KMS-11 (cell line): Measurements from ENCODE around the gene PVALEF.

Experiments used
- H2AFZ ChIP-seq: fragments of 200-600 bp; sonication (generic); 2 replicates; pipeline ENCODE4 v1.6.1; 2016; ENCODE audit warnings: antibody characterized with exemption, mixed run types, low read depth
- H3K27ac ChIP-seq: fragments of 200-600 bp; sonication (generic); 2 replicates; pipeline ENCODE4 v1.6.1; 2016; ENCODE audit warnings: mild to moderate bottlenecking, mixed run types
- H3K27me3 ChIP-seq: fragments of 200-600 bp; sonication (generic); 2 replicates; pipeline ENCODE4 v1.6.1; 2017; ENCODE audit warnings: mild to moderate bottlenecking, low read depth, mixed run types, moderate library complexity; ENCODE audit not compliant: insufficient read depth
- H3K36me3 ChIP-seq: fragments of 200-600 bp; sonication (generic); 2 replicates; pipeline ENCODE4 v1.6.1; 2017; ENCODE audit warnings: mild to moderate bottlenecking, mixed run types; ENCODE audit not compliant: insufficient read depth
- H3K4me1 ChIP-seq: fragments of 200-600 bp; sonication (generic); 2 replicates; pipeline ENCODE4 v1.6.1; 2016; ENCODE audit warnings: mild to moderate bottlenecking, low read depth, mixed run types; ENCODE audit not compliant: poor library complexity, severe bottlenecking
- H3K4me2 ChIP-seq: fragments of 200-600 bp; sonication (generic); 2 replicates; pipeline ENCODE4 v1.7.0; 2016; ENCODE audit warnings: mild to moderate bottlenecking, mixed run types
- H3K4me3 ChIP-seq: fragments of 200-600 bp; sonication (generic); IDR thresholded peaks from 2 replicates; pipeline ENCODE4 v1.6.1; 2017; ENCODE audit warnings: low read depth, low read length, mixed read lengths; ENCODE audit not compliant: insufficient read depth
- H3K79me2 ChIP-seq: fragments of 200-600 bp; sonication (generic); 2 replicates; pipeline ENCODE4 v1.6.1; 2016; ENCODE audit warnings: low read depth, mixed run types; ENCODE audit not compliant: insufficient read depth
- H3K9ac ChIP-seq: fragments of 200-600 bp; sonication (generic); 2 replicates; pipeline ENCODE4 v1.6.1; 2016; ENCODE audit warnings: mild to moderate bottlenecking, mixed run types
- H4K20me1 ChIP-seq: fragments of 200-600 bp; sonication (generic); 2 replicates; pipeline ENCODE4 v1.6.1; 2016; ENCODE audit warnings: mild to moderate bottlenecking, mixed run types; ENCODE audit not compliant: insufficient read depth
- CTCF ChIP-seq: fragments of 200-600 bp; sonication (generic); conservative IDR thresholded peaks from 2 replicates; pipeline ENCODE4 v1.6.1; 2017; ENCODE audit warnings: low read depth, mild to moderate bottlenecking, antibody characterized with exemption, low read length, moderate library complexity, mixed read lengths

Gene PVALEF

GRCh38 chr17:81131486-81132196 lies 33.7 kb upstream of the PVALEF start:
- H3K4me1 ChIP-seq = no peaks in the 10 kb centered on the region
- no peaks in the 10 kb centered on the region for H3K79me2 ChIP-seq
- no peaks in the 10 kb centered on the region for H4K20me1 ChIP-seq
- H3K27me3 ChIP-seq = peaks cover 98% of the 10 kb centered on the region
- H3K27ac ChIP-seq = no peak overlapping the region
- H3K9ac ChIP-seq = no peak overlapping the region
- H3K36me3 ChIP-seq = no peaks in the 10 kb centered on the region
- no peak overlapping the region for H3K4me2 ChIP-seq
- no peak for TF ChIP-seq CTCF
- no peak overlapping the region for H3K4me3 ChIP-seq
- no peak overlapping the region for H2AFZ ChIP-seq

- Histone ChIP-seq H3K36me3 (no peaks in the 10 kb centered on the region), H3K9ac (no peak overlapping the region), H3K27me3 (peaks cover 99% of the 10 kb centered on the region), H3K79me2 (no peaks in the 10 kb centered on the region), H3K4me1 (no peaks in the 10 kb centered on the region), H4K20me1 (no peaks in the 10 kb centered on the region), H2AFZ (no peak overlapping the region), H3K4me2 (no peak overlapping the region), H3K4me3 (no peak overlapping the region), H3K27ac (no peak overlapping the region)
- TF ChIP-seq CTCF = no peak
Observed at GRCh38 chr17:81132197-81132540, 33.1 kb upstream of the PVALEF start.

GRCh38 chr17:81132770-81133723 lies 32.3 kb upstream of the PVALEF start:
- Histone ChIP-seq H3K9ac (no peak overlapping the region), H3K79me2 (no peaks in the 10 kb centered on the region), H3K27ac (no peak overlapping the region), H3K4me1 (no peaks in the 10 kb centered on the region), H3K36me3 (no peaks in the 10 kb centered on the region), H3K4me2 (no peak overlapping the region), H3K4me3 (no peak overlapping the region), H2AFZ (no peak overlapping the region), H3K27me3 (peaks cover 90% of the 10 kb centered on the region), H4K20me1 (no peaks in the 10 kb centered on the region)
- TF ChIP-seq CTCF = no peak

GRCh38 chr17:81134064-81134781 lies 31.1 kb upstream of the PVALEF start:
- Histone ChIP-seq H3K4me1 (no peaks in the 10 kb centered on the region), H3K4me3 (no peak overlapping the region), H3K27me3 (peaks cover 84% of the 10 kb centered on the region), H3K27ac (no peak overlapping the region), H2AFZ (no peak overlapping the region), H3K9ac (no peak overlapping the region), H4K20me1 (no peaks in the 10 kb centered on the region), H3K4me2 (no peak overlapping the region), H3K79me2 (no peaks in the 10 kb centered on the region), H3K36me3 (no peaks in the 10 kb centered on the region)
- TF ChIP-seq CTCF = no peak
